ENCODE measurements around the gene PAMR1.
"Not testable (repeated sequence)": the region's sequence is repeated elsewhere in the genome, so short reads cannot be mapped to it uniquely, and the experiment has no call there.

The PAMR1 gene

GRCh38 chr11:35541621-35542375 is 16.4 kb upstream of the PAMR1 start:
- DNase-seq = no peak

DNA sequence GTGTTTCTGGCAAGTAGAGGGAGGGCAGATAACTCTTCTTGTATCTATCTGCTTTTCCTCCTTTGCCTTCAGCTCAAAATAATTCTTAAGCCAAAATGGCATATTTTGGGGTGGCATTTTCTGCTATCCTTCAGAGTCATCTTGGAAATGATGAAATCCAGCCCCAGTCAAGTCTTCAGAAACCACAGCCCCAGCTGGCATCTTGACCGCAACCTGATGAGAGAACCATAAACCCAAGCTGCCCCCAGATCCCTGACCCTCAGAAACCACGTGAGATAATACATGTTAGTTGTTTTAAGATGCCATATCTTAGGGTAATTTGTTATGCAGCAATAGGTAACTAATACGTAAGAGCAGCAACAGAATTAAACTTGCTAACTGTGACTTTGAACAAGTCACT is 15.1 kb upstream of the PAMR1 start:
- DNase-seq = no peak

GRCh38 chr11:35539781-35540281 is 14.4 kb upstream of the PAMR1 start:
- DNase-seq = no peak

- DNase-seq = no peak
Measured at GRCh38 chr11:35539256-35539655, 13.8 kb upstream of the PAMR1 start.

GRCh38 chr11:35536470-35536869 is 11.1 kb upstream of the PAMR1 start:
- no peak for DNase-seq

- DNase-seq = no peak
Measured at GRCh38 chr11:35531246-35531645, 5.8 kb upstream of the PAMR1 start.

DNA sequence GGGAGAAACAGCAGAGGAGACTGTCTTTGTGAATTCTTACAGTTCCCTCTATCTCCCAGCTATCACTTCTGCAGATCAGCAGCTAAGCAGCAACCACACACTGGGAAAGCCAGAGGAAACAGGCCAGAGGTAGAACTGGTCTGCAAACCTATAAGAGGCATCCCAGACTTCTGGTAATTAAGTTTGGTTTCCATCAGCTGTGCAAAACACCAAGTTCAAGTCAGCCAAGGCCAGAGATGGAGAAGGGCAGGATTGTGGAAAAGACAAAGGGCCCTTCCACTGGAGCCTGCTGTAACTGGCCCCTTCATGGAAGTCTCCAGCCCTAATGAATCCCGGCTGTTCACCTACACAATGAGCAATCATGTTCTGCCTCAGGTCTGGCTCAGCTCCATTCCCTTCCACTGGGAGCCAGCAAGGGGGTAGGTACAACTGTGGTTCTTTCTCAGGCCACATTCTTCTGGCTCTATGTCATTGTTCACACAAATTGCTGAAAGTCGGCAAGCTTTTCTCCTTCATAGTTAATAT is 4.6 kb upstream of the PAMR1 start:
- DNase-seq = no peak

- no peak for DNase-seq
Measured at GRCh38 chr11:35526370-35526792, 965 bp upstream of the PAMR1 start.

DNA sequence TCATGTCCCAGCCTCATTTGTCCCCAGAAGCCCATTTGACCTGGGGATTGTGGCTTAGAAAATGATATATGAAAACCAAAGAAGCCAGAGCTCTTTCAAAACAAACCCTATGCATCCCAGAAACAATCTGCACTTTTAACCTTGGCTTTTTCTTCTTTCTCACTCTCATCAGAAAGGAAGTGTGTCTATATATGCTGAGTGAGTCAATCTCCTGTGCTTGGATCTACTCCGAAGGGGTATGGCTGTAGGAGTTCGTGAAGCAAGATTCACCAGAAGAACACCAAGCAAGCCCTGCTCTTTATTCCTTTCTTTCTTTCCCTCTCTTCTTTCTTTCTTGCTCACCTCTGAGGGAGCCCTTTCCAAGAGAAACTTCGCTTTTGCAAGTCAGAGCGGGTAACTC is 636 bp downstream of the PAMR1 start:
- no peak for DNase-seq

DNA sequence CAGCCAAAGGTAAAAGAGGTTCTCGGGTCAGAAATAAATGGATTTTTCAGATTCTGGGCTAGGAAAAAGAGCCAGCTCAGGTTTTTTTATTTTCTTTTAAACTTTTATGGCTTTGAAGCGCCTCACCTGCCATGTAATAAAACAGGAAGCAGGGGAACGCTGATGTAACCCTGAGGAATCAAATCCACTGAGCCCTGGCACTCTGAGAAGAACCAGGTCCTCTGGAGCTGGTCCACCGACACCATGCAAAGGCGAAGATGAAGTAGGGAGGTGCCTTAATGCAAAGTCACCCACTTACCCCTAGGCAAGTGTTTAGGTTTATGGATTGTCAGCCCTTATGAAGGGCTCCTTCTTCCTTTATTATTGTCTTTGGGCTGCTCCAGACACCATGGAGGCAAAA is 1.6 kb downstream of the PAMR1 start:
- DNase-seq = no peak

DNA sequence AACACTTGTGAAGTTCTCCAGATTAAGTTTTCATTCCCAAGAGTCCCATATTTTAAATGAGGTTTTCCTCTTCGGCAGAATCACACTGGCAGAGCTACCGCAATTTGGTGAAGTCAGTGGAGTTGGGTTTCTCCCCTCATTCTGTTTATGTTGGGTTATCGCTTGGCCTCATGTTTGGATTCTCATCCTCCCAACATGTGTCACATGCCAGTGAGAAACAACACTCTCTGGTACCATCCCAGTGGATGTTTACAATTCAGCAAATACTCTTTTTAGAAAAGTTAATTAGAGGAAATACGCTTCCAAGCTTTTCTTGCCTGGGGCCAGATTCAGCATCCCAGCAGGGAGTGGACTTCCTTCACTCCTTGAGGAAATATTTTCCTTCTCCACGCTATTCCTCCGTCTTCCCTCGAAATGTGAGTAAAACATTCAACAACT is 2.1 kb downstream of the PAMR1 start:
- no peak for DNase-seq

DNA sequence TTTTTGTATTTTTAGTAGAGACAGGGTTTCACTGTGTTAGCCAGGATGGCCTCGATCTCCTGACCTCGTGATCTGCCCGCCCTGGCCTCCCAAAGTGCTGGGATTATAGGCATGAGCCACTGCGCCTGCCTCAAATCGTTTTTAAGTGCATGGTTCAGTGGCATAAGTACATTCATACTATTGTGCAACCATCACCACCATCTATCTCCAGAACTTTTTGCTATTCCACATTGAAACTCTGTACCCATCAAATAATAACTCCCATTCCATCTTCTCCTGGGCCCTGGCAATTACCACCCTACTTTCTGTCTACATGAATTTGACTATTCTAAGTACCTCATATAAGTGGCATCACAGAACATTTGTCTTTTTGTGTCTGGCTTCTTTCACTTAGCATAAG is 3.3 kb downstream of the PAMR1 start:
- not testable (repeated sequence) for DNase-seq

DNA sequence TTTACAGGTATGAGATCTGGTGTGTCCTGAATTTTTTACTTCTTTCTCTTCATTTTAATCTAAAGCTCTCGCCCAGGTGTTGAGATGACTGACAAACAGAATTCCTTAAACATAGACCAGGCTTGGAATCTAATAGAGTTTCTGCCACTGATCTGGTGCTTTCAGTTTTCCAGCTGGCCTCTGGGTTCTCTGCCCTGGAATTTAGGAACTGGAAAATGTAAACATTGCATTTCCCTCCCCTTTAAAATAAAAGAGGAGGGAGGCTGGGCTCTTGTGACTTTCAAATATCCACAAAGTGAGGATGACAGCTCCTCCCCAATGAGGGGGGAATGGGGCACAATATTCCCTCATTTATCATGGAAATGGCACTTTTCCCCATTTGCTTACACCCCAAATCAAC is 5.0 kb downstream of the PAMR1 start:
- no peak for DNase-seq

DNA sequence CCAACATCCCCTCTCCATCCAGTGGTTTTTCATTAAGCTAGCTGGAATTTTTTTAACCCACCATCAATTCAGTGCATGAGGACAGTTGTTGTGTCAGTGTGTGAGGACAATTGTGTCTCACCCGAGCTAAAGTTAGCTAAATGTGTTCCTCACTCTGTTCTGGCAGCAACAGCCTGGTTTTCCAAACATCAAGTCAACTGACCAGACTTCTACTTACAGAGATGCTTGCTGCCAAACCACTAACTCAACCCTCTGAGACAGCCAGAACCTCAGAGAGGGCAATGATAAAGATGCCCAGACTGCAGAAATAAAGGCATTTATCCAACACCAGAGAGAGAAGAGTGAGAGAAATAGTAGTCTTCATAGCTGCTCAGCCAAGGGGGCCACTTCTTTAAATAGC is 6.7 kb downstream of the PAMR1 start:
- DNase-seq = no peak

GRCh38 chr11:35517481-35517880 is 7.9 kb downstream of the PAMR1 start:
- DNase-seq = no peak

DNA sequence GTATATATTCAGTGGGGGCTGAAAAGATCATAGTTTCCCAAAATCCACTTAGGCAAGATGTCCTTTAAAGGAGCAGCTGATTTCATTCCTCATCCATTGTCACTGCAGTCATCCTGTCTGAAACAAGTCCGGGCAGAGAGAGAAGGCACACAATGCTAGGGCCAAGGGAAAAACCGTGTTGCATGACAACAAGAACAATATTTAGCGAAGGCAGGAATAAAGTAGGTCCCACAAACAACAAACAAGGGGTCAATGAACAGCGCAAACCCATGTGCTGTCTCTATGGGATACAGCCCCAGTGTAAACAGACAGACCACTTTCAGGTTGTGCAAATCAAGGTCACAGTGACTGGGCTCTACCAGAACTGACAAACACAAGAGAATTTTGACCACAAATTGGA is 9.0 kb downstream of the PAMR1 start:
- no peak for DNase-seq

GRCh38 chr11:35515224-35515623 is 10.2 kb downstream of the PAMR1 start:
- DNase-seq = no peak

- DNase-seq = no peak
Measured at GRCh38 chr11:35514481-35514880, 10.9 kb downstream of the PAMR1 start.

DNA sequence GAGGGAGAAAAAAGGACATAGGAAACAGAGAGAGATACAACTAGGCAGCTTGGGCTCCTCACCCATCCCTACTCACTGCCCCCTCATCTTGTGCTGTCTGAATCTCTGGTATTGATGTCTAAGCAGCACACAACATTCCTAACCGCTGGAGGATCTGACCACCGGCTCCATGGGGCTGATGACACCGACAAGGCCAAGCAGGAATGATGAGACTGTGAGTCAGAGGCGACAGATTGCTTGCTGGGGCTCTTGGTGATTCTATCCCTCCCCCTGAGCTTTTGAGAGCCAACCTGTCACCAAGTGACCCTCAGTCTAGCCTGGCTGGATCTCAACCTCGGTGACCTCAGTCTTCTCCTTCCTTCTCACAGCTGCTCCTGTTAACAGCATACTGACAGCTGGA is 13.8 kb downstream of the PAMR1 start:
- DNase-seq = no peak

DNA sequence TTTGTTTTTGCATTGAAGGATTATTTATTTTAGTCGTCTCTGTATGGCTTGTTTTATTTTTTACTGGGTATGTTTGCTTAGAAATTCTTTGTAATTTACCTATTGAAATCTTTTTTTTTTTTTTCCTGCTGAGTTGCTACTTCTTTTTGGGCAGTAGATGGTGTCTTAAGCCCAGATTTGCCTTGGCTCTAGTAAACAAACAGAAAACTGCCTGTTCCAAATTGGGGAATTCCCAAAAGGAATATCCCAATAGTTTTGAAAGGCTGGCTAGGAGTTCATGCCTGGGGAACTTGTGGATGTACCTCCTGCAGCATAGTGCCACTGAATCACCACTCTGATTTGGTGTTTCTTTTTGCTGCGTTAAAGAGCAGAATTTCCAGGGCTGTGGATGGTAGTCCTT is 17.7 kb downstream of the PAMR1 start:
- DNase-seq = no peak

- no peak for DNase-seq
Measured at GRCh38 chr11:35501776-35502175, 23.6 kb downstream of the PAMR1 start.

GRCh38 chr11:35500744-35501143 is 24.7 kb downstream of the PAMR1 start:
- DNase-seq = no peak

DNA sequence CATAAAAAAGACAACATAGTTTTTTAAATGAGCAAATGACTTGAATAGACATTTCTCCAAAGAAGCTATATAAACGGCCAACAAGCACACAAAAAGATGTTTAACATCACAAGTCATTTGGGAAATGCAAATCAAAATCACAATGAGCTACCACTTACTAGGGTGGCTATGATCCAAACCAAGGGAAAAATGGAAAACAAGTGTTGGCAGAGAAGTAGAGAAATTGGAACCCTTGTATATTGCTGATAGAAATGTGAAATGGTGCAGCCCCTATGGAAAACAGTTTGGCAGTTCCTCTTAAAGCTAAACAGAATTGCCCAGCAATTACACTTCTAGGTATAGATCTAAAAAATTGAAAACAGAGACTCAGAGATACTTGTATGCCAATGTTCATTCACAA is 29.0 kb downstream of the PAMR1 start:
- no peak for DNase-seq

- DNase-seq = no peak
Measured at GRCh38 chr11:35494957-35495490, 30.4 kb downstream of the PAMR1 start.

Measured in suppressor macrophage (primary cell).